HUES48 (cell line): ENCODE measurements around the gene PRKD1.

ENCODE experiments used
- H3K27ac ChIP-seq: one replicate; pipeline ENCODE4 v1.7.0; 2013; ENCODE audit warnings: low read depth, low read length, inconsistent platforms
- H3K27me3 ChIP-seq: 2 replicates; pipeline ENCODE4 v1.6.1; 2013; ENCODE audit warnings: mild to moderate bottlenecking, low read length; ENCODE audit not compliant: control insufficient read depth, insufficient read depth
- H3K36me3 ChIP-seq: 2 replicates; pipeline ENCODE4 v1.6.1; 2013; ENCODE audit warnings: low read length; ENCODE audit not compliant: control insufficient read depth, insufficient read depth
- H3K4me1 ChIP-seq: 2 replicates; pipeline ENCODE4 v1.6.1; 2013; ENCODE audit warnings: mild to moderate bottlenecking, low read length; ENCODE audit not compliant: control insufficient read depth, insufficient read depth
- H3K4me3 ChIP-seq: 2 replicates; pipeline ENCODE4 v1.5.1; 2013; ENCODE audit warnings: mild to moderate bottlenecking, low read depth, low read length
- H3K9ac ChIP-seq: 2 replicates; pipeline ENCODE4 v1.6.1; 2013; ENCODE audit warnings: mild to moderate bottlenecking, low read depth, low read length, moderate library complexity
- H3K9me3 ChIP-seq: 2 replicates; pipeline ENCODE4 v1.6.1; 2013; ENCODE audit warnings: low read length; ENCODE audit not compliant: control insufficient read depth, insufficient read depth

PRKD1 gene

DNA sequence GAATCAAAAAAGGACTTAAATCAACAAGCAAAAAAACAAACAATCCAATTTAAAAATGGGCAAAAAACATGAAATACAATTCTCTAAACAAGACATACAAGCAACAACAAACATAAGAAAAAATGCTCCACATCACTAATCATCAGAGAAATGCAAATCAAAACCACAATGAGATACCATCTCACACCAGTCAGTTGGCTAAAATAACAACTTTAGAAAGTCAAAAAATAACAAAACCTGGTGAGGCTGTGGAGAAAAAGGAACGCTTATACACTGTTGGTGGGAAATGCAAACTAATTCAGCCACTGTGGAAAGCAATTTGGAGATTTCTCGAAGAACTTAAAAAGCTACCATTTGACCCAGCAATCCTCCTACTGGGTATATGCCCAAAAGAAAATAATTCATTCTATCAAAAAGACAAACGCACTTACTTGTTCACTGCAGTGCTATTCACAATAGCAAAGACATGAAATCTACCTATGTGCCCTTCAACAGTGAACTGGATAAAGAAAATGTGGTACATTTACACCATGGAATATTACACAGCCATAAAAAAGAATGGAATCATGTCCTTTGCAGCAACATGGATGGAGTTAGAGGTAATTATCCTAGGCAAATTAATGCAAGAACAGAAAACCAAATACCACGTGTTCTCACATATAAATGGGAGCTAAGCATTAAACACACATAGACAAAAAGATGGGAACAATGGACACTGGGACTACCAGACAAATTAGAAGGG is 26.9 kb downstream of the PRKD1 start:
- no peaks in the 10 kb centered on the region for H3K4me1 ChIP-seq
- H3K9ac ChIP-seq = no peak overlapping the region
- no peak overlapping the region for H3K27ac ChIP-seq
- H3K4me3 ChIP-seq = no peak overlapping the region
- no peaks in the 10 kb centered on the region for H3K9me3 ChIP-seq
- no peaks in the 10 kb centered on the region for H3K27me3 ChIP-seq
- no peaks in the 10 kb centered on the region for H3K36me3 ChIP-seq

GRCh38 chr14:29898470-29898869 is 29.2 kb downstream of the PRKD1 start:
- Histone ChIP-seq H3K4me1 (no peaks in the 10 kb centered on the region), H3K27ac (no peak overlapping the region), H3K27me3 (no peaks in the 10 kb centered on the region), H3K9me3 (no peaks in the 10 kb centered on the region), H3K4me3 (no peak overlapping the region), H3K9ac (no peak overlapping the region), H3K36me3 (no peaks in the 10 kb centered on the region)

DNA sequence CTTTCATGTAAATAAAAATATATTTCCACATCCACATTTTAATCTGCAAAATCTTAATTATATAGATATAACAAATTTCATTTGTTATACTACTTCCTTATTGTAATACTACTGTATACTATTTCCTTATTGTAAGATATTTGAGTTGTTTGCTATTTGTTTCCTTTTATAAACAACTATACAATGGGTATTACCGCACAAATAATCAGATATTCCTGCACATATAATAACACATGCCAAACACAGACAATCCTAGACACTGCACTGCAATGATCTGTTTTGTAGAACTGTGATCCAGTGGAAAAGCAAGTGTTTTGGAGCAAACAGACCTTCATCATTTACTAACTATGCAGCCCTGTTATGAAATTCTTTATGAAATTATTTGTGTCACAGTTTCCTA is 30.5 kb downstream of the PRKD1 start:
- no peaks in the 10 kb centered on the region for H3K4me1 ChIP-seq
- no peak overlapping the region for H3K9ac ChIP-seq
- H3K27ac ChIP-seq = no peak overlapping the region
- no peaks in the 10 kb centered on the region for H3K36me3 ChIP-seq
- H3K27me3 ChIP-seq = no peaks in the 10 kb centered on the region
- no peaks in the 10 kb centered on the region for H3K9me3 ChIP-seq
- H3K4me3 ChIP-seq = no peak overlapping the region

- Histone ChIP-seq H3K27ac (no peak overlapping the region), H3K4me3 (no peak overlapping the region), H3K9ac (no peak overlapping the region), H3K4me1 (no peaks in the 10 kb centered on the region), H3K36me3 (no peaks in the 10 kb centered on the region), H3K27me3 (no peaks in the 10 kb centered on the region), H3K9me3 (no peaks in the 10 kb centered on the region)
Observed at GRCh38 chr14:29896354-29896821, 31.3 kb downstream of the PRKD1 start.

GRCh38 chr14:29895591-29896083 is 32.0 kb downstream of the PRKD1 start:
- Histone ChIP-seq H3K4me3 (no peak overlapping the region), H3K27me3 (no peaks in the 10 kb centered on the region), H3K9me3 (no peaks in the 10 kb centered on the region), H3K27ac (no peak overlapping the region), H3K36me3 (no peaks in the 10 kb centered on the region), H3K9ac (no peak overlapping the region), H3K4me1 (no peaks in the 10 kb centered on the region)

DNA sequence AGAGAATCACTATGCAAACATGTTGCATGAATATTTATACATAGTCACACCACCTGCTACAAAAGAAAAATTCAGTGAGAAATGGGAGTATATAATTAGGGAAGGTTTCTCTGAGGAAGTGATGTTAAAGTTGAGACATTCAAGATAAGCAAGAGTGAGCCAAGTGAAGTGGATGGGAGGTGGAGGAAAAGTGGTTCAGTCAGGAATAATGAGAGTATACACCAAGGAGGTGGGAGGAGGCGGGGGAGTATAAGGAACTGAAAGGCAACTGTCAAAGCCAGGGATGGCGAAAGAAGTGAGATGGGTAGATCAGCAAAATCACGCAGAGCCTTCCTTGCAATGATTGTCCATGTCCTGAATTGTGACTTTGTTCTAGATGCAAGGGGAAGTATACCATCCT is 33.7 kb downstream of the PRKD1 start:
- H3K9me3 ChIP-seq = no peaks in the 10 kb centered on the region
- H3K4me3 ChIP-seq = no peak overlapping the region
- H3K27ac ChIP-seq = no peak overlapping the region
- H3K4me1 ChIP-seq = no peaks in the 10 kb centered on the region
- H3K36me3 ChIP-seq = no peaks in the 10 kb centered on the region
- no peaks in the 10 kb centered on the region for H3K27me3 ChIP-seq
- no peak overlapping the region for H3K9ac ChIP-seq

- Histone ChIP-seq H3K4me3 (no peak overlapping the region), H3K27ac (no peak overlapping the region), H3K36me3 (no peaks in the 10 kb centered on the region), H3K4me1 (no peaks in the 10 kb centered on the region), H3K9me3 (no peaks in the 10 kb centered on the region), H3K27me3 (no peaks in the 10 kb centered on the region), H3K9ac (no peak overlapping the region)
Observed at GRCh38 chr14:29892327-29892726, 35.3 kb downstream of the PRKD1 start.

DNA sequence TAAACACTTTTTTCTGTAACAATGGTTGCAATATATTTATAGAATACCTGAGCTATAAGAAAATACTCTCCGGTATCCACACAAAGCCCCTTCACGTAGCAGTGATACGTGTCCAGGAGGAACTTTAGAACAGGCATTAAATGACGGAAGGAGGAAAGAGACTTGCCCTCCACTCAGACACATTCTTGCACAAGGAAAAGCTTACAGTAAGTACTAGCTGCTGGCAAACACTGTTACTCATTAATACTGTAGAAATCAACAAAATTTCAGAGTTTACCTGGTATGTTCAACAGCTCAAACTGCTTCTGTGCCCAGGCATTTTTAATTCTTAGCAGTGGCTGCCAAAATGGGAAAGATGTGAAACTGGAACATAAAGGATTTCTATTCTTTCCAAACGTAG is 41.7 kb downstream of the PRKD1 start:
- H3K9me3 ChIP-seq = no peaks in the 10 kb centered on the region
- no peak overlapping the region for H3K27ac ChIP-seq
- no peaks in the 10 kb centered on the region for H3K36me3 ChIP-seq
- H3K4me3 ChIP-seq = no peak overlapping the region
- H3K4me1 ChIP-seq = no peaks in the 10 kb centered on the region
- no peaks in the 10 kb centered on the region for H3K27me3 ChIP-seq
- H3K9ac ChIP-seq = no peak overlapping the region

DNA sequence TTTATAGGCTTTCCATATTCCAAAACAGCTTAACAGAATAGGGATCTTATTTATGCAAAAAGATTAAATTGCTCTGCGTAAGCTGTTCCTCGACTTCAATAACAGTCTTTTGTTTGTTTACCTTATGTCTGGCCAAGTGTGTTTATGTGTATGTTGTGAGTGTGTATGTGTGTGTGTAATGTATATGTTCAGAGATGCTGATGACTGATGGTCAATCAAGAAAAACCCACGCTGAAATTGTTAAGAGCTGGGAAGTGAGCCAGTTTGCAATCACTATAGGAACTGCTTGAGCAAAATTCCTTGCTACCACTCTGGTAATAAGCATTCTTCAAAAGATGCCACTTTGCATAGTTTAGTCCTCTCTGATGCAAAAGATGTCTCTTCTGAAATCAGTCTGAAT is 59.6 kb downstream of the PRKD1 start:
- Histone ChIP-seq H3K9ac (no peak overlapping the region), H3K27ac (no peak overlapping the region), H3K4me1 (peaks cover 21% of the 10 kb centered on the region; the same call in 1 of the 2 replicates), H3K9me3 (no peaks in the 10 kb centered on the region), H3K4me3 (no peak overlapping the region), H3K27me3 (no peaks in the 10 kb centered on the region), H3K36me3 (no peaks in the 10 kb centered on the region)

DNA sequence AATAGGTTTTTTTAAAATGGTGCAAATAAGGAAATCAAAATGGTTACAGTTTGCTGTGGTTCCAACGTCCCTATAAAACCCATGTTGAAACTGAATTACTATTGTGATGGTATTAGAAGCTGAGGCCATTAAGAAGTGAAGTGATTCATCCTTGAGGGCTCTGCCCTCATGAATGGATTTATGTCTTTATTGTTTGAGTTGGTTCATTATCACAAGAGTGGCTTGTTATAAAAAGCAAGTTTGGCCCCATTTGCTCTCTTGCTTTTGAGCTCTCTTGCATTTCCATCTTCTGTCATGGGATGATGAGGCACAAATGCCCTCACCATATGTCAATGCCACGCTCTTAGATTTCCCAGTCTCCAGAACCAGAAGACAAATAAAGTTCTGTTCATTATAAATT is 62.3 kb downstream of the PRKD1 start:
- Histone ChIP-seq H3K9ac (no peak overlapping the region), H3K4me1 (peaks cover 21% of the 10 kb centered on the region; the same call in 1 of the 2 replicates), H3K36me3 (no peaks in the 10 kb centered on the region), H3K9me3 (no peaks in the 10 kb centered on the region), H3K27ac (no peak overlapping the region), H3K4me3 (no peak overlapping the region), H3K27me3 (no peaks in the 10 kb centered on the region)

DNA sequence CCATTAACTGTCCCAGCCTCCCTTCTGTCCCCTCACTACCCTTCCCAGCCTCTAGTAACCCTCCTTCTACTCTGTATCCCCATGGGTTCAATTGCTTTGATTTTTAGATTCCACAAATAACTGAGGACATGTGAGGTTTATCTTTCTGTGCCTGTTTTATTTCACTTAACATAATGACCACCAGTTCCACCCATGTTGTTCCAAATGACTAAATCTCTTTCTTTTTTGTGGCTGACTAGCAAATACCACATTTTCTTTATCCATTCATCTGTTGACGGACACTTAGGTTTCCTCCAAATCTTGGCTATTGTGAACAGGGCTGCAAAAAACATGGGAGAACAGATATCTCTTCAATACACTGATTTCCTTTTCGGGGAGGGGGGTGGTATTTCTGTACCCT is 65.7 kb downstream of the PRKD1 start:
- Histone ChIP-seq H3K27ac (no peak overlapping the region), H3K4me1 (peaks cover 10% of the 10 kb centered on the region; the same call in 1 of the 2 replicates), H3K27me3 (no peaks in the 10 kb centered on the region), H3K9ac (no peak overlapping the region), H3K4me3 (no peak overlapping the region), H3K36me3 (no peaks in the 10 kb centered on the region), H3K9me3 (no peaks in the 10 kb centered on the region)
